ENCODE data around the gene CPNE5.

The CPNE5 gene

DNA sequence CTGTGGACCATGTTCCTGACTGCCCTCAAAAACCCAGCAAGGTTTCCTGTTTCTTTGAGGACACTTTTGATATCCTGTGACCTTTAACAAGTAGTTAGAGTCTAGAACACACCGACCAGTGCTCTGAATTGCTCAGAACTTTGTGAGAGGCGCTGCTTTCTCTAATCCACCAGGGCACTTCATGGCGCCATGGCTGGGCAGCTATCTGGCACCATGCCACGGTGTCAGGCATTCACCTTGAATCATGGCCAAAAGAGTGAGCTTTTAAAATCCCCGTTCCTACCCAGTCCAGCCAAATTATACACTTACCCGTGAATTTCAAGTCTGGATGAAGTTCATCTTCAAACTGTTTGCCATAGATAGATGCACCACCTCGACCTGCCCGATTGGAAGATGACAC lies 17.0 kb upstream of the CPNE5 start:
- no peak for DNase-seq

GRCh38 chr6:36855750-36856149 lies 16.5 kb upstream of the CPNE5 start:
- DNase-seq = no peak

DNA sequence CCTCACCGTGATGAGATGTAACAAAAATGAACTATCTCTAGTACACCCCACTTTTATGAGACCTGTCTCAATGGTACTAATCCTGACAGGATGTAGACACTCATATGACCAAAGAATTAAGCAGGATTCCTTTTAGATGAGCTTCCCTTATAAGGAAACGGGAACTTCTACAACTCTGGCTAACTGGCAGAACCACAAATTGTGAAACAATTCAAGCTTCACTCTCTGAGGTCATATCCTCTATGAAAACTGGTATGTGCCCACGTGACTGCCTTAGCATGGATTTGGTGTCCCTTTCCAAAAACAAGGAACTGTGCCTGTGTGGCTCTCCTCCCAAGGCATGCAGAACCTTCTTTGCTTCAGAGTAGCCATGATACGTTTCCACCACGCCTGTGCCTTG lies 14.1 kb upstream of the CPNE5 start:
- no peak for DNase-seq

- no peak for DNase-seq
These were observed 13.4 kb upstream of the CPNE5 start for GRCh38 chr6:36852481-36853147.

DNA sequence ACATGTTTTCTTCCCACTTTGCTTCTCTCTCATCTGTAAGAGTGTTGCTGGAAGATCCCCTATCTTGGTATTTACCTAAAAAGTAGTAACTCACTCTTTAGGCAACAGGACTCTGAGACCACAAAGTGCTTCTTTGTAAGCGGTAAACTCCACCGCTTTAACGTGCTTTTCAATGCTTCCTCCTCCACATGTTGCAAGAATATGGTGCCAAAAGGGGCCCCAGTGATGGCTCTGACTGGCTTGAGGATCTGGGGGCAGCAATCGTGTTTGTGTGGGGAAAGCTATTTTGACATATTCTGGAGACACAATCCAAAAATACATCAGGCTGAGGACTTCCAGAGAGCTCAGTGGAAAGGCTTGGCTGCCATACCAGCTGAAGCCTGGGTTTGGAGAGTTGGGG lies 12.4 kb upstream of the CPNE5 start:
- no peak for DNase-seq

DNA sequence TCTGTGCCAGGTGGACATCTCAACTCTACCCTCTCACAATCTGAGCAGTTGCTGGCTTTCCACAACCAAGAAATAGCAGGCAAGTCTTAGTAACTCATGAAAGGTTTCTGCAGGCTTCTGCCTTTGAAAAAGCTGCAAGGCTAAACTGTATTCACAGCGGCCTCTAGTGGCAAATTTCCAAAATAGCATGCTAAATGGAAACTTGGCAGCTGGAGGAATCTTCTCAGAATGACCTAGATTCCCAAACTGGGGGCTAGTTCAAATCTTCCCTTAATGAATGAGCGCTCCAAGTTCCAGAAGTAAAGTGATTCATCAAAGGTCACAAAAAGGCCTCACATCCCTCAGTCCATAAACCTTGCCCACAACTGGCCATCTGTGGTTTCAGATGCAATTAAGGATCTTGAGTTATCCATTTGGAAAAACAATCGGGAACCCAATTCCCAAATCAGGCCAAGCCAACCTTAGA lies 11.9 kb upstream of the CPNE5 start:
- DNase-seq = no peak

DNA sequence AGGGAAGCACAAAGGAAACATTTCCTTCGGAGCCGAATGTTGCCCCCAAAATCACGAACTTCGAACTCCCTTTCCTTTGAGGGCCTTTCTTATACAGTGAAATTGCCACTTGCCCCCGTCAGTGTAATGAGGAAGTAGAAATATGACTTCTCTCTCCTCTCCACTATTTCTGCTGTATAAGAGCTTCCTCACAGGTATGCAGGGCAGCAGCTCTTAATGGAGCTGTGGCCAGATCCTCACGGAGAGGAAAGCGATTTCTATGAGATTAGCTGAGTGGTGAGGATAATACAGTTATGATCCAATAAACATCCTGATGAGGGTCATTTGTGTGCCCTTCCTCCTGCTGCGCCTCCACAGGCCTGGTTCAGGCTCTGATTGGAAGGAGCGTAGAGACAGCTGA lies 10.8 kb upstream of the CPNE5 start:
- DNase-seq = no peak

GRCh38 chr6:36848658-36849441 lies 9.6 kb upstream of the CPNE5 start:
- DNase-seq = no peak

GRCh38 chr6:36847991-36848390 lies 8.7 kb upstream of the CPNE5 start:
- no peak for DNase-seq

DNA sequence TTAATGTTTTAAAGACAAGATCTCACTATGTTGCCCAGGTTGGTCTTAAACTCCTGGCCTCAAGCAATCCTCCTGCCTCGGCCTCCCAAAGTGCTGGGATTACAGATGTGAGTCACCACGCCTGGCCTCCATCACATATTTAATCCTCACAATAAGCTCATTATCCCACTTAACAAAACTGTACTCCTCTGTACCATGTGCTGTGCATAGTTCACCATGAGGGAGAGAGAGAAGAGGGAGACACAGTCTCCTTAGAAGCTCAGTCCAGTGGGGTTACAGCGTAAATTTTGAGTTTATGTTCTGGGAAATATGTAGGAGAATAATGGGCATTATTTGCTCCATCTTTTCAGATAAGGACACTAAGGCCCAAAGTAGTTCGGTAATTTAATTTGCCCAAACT lies 7.9 kb upstream of the CPNE5 start:
- DNase-seq = no peak

DNA sequence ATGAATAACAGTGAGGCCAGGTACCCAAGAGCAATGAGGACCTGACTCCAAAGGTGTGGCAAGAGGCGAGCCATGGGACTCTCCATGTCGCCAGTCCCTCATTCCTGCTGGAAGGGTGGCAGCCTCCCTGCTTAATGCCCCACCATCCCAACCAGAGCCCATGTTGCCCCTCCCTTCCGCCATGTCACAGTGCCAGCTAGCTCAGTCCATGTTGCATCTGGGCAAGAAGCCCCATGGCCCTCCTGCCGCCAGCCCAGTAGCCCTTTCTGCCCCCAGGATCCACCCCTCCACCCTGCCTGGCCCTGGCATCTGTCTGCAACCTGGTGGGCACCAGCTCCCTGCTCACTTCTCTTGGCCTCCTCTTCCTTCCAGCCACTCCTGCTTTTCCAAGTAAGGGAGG lies 6.0 kb upstream of the CPNE5 start:
- no peak for DNase-seq

- DNase-seq = no peak
These were observed 5.3 kb upstream of the CPNE5 start for GRCh38 chr6:36844232-36845170.

- no peak for DNase-seq
These were observed 3.9 kb upstream of the CPNE5 start for GRCh38 chr6:36843170-36843569.

DNA sequence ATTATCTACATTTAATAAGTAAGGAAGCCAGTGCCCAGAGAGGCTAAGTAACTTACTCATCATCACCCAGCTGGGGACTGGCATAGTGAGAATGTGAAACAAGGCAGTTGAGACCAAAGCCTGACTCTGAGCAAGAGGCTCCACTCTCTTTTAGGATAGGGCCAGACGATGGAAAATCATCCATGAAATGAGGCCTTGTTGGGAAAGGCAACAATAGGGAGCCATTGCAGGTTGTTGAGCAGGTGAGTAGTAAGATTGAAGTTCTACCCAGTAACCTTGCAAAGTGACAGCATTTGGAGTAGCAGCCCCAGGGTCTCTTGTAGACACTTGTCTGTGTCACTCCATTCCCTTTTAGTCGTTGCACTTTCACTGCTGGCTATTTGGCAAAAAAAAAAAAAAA lies 2.5 kb upstream of the CPNE5 start:
- DNase-seq = no peak

- DNase-seq = peak; percentile 21
These were observed 1.5 kb upstream of the CPNE5 start for GRCh38 chr6:36840432-36841403.

DNA sequence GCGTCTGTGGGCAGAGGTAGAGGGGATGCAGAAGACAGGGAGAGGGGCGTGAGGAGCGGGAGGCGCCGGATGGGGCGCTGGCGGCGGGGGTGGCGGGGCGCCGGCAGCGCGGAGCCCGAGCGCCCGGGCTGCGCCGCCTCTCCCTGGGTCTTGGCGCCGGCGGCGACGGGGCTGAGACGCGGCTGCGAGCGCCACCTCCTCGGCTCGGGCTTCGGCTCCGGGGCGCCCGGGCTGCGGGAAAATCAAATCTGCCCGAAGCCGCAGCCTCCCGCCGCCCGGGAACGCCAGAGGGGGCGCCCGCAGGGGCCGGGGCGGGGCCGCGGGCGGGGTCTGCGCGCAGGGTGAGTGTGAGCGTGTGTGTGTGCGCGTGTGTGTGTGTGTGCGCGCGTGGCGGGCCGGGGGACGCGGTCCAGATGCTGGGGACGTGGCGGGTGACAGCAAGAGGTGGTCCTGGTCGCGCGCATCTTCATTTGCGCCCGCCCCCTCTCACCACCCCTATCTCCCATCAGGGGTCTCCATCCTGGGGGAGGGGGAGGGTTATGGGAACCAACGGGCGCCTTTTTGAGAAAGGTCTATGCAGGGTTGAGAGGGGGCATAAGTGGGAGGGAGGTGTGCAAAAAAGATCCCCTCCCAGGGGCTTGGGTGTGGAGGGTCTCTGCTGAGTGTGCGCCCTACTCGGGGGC lies 646 bp upstream of the CPNE5 start:
- DNase-seq = peak; percentile 57

DNA sequence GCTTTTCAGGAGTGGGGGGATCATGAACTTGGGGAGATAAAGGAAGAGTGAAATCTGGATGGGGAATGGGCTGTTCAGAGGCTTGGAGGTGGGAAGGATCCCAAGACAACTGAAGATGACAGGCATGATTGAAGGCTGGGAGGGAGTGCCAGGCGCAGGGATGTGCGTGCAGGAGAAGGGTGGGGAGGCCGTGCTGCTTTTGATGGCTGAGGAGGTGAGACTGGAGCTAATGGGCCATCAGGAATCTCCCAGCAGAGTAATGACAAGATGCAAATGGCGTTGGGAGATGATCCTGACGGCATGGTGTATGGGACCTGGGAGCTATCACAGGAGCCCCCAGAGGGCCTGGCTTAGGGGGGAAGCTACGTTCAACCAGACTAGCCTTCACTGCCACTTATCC lies 1.6 kb downstream of the CPNE5 start:
- DNase-seq = no peak

DNA sequence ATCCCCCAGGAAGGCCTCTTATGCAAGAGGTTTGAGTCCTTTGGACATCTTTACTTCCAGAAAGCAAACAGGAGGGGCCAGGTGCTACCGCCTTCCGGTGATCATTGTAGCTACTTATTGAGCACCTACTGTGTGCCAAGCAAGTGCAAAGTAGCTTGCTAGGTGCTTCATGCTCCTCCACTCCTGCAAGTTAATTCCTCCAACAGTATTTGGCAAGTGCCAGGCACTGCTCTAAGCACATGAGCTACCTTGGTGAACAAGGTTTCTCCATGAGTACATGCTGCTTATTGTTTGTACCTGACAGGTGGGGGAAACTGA lies 2.3 kb downstream of the CPNE5 start:
- DNase-seq = no peak

DNA sequence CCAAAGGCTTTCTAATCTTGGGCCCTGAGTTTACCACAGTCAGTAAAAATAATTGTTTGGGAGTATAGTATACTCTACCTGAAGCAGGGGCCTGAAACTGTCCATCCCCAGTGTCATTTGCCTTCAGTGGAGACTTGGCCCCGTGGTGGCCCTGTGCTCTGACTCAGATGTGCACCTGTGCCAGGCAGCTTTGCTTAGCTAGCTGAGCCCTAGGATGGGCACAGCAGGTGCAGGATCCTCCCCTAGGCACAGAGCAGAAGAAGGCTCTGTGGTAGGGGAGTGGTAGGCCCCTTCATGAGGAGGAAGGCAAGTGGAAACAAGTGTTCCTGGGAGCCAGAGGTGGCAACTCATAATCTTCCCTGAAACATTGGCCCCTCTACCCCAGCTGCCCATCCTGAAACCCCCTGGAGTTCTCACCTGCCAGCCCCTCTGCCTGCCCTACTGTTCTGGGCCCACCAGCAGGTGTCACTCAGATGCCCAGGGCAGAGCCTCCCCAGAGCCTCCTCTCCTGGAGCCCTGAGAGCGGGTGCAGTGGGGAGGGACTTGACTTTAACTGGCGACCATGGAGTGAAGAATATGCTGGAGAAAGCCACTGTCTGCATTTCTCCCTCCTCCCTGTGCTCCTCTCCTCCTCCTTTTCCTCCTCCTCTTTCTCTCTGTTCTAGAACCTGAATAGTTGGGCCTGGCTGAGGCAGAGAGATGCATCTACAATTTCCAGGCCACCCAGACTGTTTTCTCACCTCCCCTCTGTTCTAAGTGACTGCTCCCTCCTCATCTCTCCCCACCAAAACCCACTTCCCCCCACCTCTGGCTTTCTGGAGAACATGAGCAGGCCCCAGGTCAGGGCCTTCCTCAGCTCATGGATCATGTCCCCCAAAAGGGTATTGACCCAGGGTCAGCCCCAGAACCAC lies 2.9 kb downstream of the CPNE5 start:
- DNase-seq = no peak

DNA sequence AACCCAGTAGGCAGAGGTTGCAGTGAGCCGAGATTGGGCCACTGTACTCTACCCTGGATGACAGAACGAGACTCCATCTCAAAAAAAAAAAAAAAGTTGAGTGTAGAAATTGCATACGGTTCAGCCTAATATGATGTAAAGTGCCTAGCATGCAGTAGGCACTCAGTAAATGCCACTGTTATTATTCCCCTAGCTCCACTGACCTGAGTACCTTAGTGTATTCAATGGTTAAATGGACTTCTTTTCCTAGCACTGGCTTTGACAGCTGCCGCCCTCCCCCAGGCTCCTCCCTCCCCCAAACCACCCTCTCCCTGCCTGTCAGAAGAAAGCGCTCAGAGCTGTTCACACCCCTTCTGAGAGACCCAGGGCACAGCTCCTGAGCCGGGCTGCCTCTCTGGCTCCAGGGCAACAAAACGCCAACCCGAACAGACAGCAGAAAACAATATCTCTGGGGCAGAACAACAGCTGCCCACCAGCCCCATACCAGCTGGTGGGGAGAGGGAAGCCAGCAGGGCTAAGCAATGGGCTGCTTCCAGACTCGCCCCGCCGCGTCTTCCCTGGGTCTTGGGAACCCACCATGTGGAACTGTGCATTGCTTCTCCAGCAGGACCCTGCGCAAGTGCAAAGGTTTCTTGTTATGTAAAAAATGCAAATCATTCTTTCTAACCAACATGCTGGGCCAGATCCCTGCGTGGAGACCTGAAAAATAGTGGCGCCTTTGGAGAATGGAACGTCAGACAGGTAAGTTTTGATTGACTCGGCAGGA lies 4.5 kb downstream of the CPNE5 start:
- no peak for DNase-seq

Data from activated naive CD4-positive, alpha-beta T cell treated with anti-CD3 and anti-CD28 coated beads, Interleukin-2, amount 50 U/mL, for 16 hours (primary cell).